GM12801 (cell line): ENCODE data around the gene LIG3.

Source experiments
- TF ChIP-seq, protein P1 (sequence below): IDR thresholded peaks from one replicate; pipeline ENCODE4 v1.5.1; 2011; ENCODE audit warnings: control low read depth; ENCODE audit not compliant: insufficient read length; ENCODE audit errors: extremely low read depth

The LIG3 gene

DNA sequence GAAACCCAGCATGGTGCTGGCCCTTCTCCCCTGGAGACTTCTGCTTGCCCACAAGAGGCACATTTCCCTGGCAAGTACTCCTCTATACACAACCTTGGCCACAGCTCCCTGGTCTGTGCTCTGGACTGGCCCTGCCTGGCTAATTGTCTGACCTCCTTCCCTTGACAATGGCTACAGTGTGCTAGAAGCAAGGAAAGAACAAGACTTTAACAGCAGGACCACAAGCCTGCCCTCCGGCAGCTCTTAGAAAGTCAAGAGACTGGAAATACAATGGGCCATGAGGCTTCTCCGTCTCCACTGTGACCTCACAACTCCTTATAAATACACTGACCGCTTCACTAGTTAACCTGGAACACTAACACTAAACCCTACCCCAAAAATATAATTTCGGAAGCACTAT, 36.7 kb downstream of the LIG3 start:
- TF ChIP-seq, protein P1, sequence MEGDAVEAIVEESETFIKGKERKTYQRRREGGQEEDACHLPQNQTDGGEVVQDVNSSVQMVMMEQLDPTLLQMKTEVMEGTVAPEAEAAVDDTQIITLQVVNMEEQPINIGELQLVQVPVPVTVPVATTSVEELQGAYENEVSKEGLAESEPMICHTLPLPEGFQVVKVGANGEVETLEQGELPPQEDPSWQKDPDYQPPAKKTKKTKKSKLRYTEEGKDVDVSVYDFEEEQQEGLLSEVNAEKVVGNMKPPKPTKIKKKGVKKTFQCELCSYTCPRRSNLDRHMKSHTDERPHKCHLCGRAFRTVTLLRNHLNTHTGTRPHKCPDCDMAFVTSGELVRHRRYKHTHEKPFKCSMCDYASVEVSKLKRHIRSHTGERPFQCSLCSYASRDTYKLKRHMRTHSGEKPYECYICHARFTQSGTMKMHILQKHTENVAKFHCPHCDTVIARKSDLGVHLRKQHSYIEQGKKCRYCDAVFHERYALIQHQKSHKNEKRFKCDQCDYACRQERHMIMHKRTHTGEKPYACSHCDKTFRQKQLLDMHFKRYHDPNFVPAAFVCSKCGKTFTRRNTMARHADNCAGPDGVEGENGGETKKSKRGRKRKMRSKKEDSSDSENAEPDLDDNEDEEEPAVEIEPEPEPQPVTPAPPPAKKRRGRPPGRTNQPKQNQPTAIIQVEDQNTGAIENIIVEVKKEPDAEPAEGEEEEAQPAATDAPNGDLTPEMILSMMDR, result no peak

DNA sequence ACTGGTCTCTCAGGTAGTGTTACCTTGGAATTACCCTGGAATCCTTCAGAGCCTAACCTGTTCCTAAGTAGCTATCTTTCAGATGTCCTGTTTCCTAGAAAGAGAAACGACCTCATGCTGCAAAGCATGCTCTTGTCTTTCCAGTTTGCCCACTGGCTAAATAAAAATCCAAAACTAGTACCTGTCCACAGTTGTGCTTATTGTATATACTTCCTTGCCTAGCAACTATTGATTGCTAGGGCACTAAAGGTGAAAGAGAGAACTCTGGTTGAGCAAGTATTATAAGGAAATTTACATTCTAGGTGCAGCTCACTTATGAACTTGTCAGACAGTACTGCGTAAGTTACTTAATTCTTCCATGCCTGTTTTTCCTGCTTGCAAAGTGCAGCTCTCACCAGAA, 38.5 kb downstream of the LIG3 start:
- TF ChIP-seq, protein P1, result no peak

DNA sequence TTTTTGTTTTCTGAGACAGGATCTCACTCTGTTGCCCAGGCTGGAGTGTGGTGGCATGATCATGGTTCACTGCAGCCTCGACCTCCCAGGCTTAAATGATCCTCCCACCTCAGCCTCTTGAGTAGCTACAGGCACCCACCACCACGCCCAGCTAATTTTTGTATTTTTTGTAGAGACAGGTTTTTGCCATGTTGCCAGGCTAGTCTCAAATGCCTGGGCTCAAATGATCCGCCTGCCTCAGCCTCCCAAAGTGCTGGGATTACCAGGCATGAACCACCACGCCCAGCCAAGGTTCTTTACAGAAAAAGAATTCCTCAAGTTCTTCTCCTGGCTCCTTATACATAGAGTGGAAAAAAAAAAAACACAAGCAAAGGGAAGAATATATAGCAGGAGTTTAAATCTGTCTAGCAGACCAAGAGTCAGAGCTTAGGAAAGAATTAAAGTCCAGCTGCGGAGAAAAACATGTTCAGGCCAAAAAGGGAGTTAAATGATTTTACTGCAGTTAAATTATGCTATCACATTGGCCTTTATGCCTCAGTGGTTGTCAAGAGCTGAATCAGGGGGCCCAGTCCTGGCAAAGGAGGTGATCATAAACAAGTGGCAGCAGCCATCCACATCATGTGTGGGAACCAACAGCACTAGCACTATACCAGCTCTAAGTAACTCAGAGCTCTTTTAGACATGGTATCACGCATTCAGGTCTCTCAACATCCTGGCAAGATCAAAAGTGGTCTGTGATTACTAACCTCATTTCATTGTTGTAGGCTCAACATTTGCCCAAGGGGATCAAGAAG, 39.3 kb downstream of the LIG3 start:
- TF ChIP-seq, protein P1, result no peak

DNA sequence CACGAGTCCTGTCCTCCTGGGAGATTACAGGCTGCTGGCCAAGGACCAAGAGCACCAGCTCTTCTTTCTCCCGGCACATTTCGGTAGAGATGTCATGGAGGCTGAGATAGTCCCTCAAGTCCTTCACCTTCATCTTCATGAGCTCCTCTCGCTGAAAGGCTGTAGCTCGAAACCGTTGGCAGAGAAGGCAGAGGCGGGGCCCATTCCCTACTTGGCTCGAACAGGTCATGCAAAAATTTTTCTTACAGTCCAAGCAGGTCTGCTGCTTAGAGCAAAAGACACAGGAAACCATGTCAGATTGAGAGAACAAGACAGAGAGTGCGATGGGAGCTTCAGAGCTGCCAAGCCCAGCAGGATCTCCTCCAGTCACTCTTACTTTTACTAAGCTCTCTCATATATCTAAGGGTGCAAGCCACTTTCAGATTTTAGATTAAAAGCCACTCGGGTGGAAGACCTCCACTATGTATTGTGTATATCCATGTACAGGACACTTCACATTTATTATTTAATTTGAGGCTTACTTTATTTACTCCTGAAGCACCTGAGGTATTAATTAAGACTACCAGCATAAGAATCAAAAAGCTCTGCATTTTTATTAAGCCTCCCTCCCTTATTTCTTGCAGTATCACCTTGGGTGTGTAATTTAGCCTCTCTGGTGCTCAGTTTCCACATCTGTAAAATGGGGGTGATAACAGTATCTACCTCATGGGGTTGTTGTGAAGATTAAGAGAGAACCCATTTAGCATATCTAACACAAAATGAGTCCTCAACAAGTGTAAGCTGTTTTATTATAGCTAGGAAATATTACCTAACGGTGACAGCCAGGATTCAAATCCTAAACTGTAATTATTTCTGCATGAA, 41.4 kb downstream of the LIG3 start:
- TF ChIP-seq, protein P1, result no peak

DNA sequence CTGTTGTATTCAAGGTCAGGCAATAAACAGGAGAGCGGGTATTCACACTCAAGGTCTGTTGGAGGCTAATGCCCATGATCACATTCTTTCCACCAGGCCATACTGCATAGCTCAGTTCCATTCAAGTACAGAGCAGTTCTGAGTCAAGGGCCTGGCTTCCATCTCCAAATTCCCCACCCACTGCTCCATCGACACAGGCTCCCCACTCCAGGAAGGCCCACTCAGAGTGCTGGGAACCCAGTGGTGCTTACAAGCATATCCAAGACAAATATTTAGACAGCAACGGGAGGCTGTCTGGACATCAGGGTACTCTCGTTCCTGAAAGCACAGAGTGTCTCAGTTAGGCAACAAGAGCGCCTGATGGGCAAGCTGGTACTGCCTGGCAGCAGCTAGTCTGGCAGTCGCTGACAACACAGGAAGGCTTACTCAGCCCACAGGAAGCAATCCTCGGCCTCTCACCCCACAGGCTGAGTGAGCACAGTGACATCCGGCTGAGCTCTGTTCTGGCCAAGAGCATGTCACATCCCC, 42.3 kb downstream of the LIG3 start:
- TF ChIP-seq, protein P1, result no peak

DNA sequence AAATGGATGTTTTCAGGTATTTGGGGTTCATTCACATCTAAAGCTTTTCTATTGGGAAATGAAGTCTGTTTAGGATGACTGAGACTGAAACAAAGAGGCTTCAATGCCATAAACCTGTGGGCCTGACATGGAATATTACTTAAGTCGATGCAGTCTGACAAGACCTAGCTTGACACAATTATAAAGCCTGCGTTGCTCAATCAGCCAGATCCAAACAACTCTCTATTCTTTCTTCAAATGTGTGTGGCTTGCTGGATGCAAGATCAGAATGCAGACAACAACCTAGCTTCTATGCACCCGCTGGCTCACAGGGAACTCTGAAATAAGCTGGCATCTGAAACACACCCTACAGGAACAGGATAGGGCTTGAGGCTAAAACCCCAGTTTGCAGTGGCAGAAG, 43.2 kb downstream of the LIG3 start:
- TF ChIP-seq, protein P1, result no peak

DNA sequence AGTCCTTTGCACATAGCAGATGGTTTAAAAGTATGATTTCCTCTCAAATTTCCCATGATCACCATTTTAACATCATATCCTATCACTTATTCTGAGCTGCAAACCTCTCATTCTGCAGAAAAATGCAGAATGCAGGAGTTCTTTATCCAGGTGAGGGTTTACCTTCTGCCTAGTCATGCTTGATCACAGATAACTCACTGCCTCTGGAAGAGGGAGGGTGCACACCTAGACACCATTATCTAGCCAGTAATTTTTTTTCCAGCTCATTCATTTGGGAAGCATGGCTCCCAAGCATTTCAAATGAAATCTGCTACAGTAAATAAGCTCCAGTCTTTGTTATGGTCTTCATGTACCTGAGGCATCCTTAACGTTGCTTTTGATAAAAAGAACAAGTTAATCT, 45.2 kb downstream of the LIG3 start:
- TF ChIP-seq, protein P1, result no peak
